NB4 (cell line): ENCODE measurements around the gene TTC32.

ENCODE experiments used
- MAX ChIP-seq: IDR thresholded peaks from 2 replicates; pipeline ENCODE4 v1.6.1; 2011; ENCODE audit warnings: low read depth, low read length
- MYC ChIP-seq: IDR thresholded peaks from 2 replicates; pipeline ENCODE4 v1.6.1; 2011; ENCODE audit warnings: low read depth, low read length
- POLR2A ChIP-seq: IDR thresholded peaks from 2 replicates; pipeline ENCODE4 v1.6.1; 2011; ENCODE audit warnings: mild to moderate bottlenecking; ENCODE audit not compliant: insufficient read length; ENCODE audit errors: extremely low read depth
- TF ChIP-seq, protein P1 (sequence below): IDR thresholded peaks from one replicate; pipeline ENCODE4 v1.5.1; 2012; ENCODE audit warnings: low read depth, low read length

DNA sequence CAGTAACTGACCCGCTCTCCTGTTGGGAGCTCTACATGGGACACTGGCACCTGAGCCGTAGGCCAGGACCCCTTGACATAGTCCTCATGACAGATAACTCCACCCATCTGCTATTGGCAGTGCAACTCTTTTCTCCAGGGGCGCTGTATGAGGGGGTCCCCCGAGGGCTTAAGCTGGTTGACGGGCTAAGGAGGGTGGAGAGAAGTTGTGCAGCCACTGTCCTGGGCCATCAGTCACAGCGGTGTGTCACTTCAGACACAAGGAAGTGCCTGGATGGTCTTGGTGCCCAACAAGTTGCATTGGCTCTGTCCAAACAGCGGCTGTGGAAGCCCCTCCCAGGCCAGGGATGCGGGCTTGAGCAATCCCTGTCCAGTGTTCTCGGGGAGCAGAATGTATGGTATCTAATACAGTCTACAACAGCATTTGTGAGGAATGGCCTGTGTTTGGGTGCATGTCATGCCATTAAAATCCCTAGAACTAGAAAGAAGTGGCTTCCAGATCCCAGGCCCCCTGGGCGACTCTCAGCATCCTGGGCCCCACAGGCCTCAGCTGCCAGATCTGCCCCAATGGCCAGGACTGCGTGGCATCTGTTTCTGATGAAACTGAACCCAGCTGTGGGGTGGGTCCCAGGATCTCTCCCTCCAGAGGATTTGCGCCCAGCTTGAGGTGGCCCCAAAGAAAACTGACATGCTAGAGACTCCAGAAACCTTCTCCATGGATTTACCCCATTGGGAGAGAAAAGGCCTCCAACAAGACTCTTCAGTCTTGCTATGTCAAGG, 23.3 kb downstream of the TTC32 start:
- TF ChIP-seq POLR2A (no peak), MAX (no peak), MYC (no peak)
- TF ChIP-seq, protein P1, sequence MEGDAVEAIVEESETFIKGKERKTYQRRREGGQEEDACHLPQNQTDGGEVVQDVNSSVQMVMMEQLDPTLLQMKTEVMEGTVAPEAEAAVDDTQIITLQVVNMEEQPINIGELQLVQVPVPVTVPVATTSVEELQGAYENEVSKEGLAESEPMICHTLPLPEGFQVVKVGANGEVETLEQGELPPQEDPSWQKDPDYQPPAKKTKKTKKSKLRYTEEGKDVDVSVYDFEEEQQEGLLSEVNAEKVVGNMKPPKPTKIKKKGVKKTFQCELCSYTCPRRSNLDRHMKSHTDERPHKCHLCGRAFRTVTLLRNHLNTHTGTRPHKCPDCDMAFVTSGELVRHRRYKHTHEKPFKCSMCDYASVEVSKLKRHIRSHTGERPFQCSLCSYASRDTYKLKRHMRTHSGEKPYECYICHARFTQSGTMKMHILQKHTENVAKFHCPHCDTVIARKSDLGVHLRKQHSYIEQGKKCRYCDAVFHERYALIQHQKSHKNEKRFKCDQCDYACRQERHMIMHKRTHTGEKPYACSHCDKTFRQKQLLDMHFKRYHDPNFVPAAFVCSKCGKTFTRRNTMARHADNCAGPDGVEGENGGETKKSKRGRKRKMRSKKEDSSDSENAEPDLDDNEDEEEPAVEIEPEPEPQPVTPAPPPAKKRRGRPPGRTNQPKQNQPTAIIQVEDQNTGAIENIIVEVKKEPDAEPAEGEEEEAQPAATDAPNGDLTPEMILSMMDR = no peak
